ENCODE data around the gene GPBP1. TPM values are rescaled to one million over a fixed set of nuclear protein-coding genes. Genes with fewer than 3 reads are reported as not detected.

The GPBP1 gene
- total and polyA plus RNA-seq, 9 of the 15 experiments (the other 6 are each of a cell fraction or from before 2014, with no cell fraction given): 31.0 to 109 (median 68.4) TPM

GRCh38 chr5:57173319-57174127 lies at the start of gene GPBP1 (continued):
- TF ChIP-seq E2F5 (CRISPR knock-in tag; IDR thresholded peaks at IDR 0.05) (0 out of 2 replicates have a peak, but pooled peaks have one; percentile 42), CREM (IDR thresholded peaks at IDR 0.05; ENCODE audit: low read depth) (peak; percentile 96), ZNF318 (IDR thresholded peaks at IDR 0.05; ENCODE audit: borderline replicate concordance in 1 of 2, low read depth in 1 of 2) (peak in 1 of 2 experiments; percentile 39; a peak in 1 of 4 replicates), ZBTB9 (CRISPR knock-in tag; IDR thresholded peaks at IDR 0.05) (0 out of 2 replicates have a peak, but pooled peaks have one; percentile 20), SRSF9 (IDR thresholded peaks at IDR 0.05; ENCODE audit: borderline replicate concordance, low read depth, low read length) (no peak), SMARCE1 (IDR thresholded peaks at IDR 0.05) (no peak), JUNB (CRISPR knock-in tag; conservative IDR thresholded peaks at IDR 0.05) (no peak), MYNN (IDR thresholded peaks at IDR 0.05) (peak; percentile 77), MYNN (CRISPR knock-in tag; IDR thresholded peaks at IDR 0.05) (no peak), DIDO1 (tag; IDR thresholded peaks at IDR 0.05; ENCODE audit: low read depth) (peak; percentile 49; the same call in 1 of the 2 replicates), MYC (IDR thresholded peaks at IDR 0.05; ENCODE audit: low read depth, low read length) (peak; percentile 27; the same call in 1 of the 2 replicates), MYC (CRISPR knock-in tag; IDR thresholded peaks at IDR 0.05; ENCODE audit: borderline replicate concordance, low read depth) (0 out of 2 replicates have a peak, but pooled peaks have one; percentile 34)
